Midbrain (tissue), 1 donor: ENCODE measurements around the gene GSE1.
A peak's percentile ranks its signal among the peaks of the same experiment; 100 is the strongest.

Source experiments
- DNase-seq: peaks from one replicate; lab custom pipeline; 2025; lab: John Stamatoyannopoulos, UW

The GSE1 gene

DNA sequence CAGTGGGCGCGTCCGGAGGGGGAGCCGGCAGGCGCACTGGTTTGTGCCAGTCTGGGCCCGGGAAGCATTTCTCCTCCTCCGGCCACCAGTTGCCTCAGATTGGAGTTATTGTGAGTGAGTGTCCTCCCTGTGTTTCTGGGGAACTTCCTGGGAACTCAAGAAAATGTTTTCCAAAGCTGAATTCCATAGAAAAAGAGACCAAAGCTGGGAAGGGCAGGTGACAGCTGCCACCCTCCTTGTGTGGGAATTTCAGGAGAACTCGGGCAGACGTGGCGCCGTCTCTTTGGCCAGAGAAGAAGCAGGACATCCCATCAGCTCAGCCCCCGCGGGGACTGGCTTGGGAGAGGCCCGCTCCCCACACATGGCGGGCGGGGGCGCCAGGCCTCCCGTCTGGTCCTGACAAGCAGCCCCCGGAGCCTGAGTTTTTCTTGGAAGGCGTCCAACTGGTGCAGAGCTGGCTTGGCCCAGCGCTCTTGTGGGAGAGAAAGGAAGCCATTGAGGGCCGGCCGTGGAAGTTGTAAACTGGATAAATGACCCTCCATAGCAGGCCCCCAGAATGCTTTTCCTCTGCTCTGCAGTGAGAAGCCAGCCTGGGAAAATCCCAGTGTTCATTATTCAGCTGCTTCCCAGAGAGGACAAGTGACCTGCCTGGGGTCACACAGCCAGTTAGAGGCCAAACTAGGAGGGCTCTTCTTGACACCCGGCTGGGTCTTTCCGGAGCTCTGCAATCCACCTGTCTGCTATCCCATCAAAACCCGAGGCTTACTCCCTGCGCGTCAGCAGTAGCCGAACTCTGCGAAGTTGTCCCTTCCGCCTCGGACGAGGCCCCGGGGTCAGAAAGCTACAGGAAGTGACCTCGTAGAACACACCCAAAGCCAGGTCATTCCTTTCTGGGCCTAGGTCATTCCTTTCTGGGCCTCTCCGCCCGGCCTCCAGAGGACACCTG lies 39.2 kb upstream of the GSE1 start:
- DNase-seq = peak; percentile 58

DNA sequence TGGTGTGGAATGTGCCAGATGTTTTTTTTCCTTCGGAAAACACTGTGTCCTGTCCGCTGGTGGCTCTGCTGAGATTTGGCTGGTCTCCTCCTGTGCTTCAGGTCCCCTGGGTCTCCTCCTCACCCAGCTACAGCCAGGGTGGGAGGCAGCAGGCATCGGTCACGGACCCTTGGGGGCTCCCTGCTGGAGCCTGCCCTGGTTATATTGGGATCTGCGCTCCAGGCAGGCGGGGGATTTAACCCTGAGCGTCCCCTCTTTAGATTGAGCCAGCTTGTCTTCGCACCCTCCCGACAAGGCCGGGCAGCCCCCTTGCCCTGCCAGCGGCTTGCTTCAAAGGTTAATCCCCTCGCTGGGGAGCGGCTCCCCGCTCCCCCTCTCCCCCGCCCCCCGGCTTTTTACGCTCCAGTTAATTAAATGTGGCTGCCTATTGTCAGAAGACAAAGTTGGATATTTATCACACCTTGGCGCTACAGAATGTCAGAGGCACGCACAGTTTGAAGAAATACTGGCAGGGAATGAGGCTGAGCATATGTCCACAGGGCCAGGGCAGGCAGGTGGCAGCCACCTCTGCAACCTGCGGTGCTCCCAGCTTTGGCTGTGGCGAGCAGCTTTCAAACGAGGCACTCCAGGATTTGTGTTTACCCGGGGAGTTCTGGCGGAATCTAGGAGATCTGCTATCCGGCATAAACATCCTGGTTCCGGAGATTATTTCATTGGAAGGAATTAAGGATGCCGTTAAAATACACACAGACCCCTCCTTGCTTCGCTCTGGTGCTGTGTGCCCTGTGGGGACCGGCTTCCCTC lies 38.2 kb upstream of the GSE1 start:
- no peak for DNase-seq

GRCh38 chr16:85575920-85576319 lies 37.2 kb upstream of the GSE1 start:
- no peak for DNase-seq

GRCh38 chr16:85576944-85577343 lies 36.2 kb upstream of the GSE1 start:
- DNase-seq = no peak

DNA sequence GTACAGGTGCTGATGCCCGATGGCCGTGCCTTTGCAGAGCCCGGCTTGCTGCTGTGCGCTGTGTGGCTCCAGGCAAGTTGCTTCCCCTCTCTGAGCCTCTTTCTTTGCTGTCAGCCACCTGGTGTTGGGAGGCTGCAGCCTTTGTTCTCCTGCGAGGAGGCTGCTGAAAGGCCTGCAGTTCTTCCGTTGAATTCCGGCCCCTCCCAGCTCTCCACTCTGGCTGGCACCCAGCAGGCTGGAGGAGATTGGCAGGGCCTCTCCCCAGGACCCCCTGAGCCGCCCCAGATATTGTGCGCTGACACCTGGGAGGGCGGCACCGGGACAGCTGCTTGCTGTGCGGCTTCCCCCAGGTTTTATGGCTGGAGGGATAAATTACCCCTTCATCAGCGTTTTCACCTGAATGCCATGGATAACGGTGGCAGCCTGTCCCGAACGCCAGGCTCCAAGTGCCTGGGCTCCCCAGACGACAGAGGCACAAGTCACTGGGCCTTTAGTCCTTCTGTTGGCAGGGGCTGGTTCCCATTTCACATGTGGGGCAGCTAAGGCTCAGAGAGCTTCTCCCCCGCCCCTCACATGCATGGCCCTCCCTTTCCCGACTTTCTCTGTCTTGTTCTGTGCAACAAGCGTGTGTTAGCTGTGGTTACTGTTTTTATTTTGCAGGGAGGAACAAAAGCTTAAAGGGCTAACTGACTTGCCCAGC lies 35.1 kb upstream of the GSE1 start:
- DNase-seq = no peak

- no peak for DNase-seq
These were observed 34.5 kb upstream of the GSE1 start for GRCh38 chr16:85578599-85578948.

DNA sequence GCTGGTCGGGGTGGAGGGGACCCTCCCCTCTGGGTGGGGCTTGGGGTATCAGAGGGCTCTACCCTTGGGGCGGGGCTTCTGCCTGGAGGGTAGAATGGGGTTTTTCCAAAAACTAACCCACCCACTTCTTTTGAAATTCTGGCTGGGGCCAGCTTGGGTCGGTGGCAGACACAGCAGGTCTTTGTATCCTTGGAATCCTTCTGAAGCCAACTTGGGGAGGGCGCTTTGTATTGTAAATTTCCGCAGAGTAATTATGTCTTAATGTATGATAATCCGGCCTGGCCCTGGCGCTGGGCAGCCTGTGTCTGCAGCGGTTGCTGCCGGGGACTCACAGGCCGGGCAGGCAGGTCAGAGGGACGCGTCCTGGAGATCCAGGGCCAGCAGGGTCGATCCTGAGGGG lies 33.9 kb upstream of the GSE1 start:
- no peak for DNase-seq

DNA sequence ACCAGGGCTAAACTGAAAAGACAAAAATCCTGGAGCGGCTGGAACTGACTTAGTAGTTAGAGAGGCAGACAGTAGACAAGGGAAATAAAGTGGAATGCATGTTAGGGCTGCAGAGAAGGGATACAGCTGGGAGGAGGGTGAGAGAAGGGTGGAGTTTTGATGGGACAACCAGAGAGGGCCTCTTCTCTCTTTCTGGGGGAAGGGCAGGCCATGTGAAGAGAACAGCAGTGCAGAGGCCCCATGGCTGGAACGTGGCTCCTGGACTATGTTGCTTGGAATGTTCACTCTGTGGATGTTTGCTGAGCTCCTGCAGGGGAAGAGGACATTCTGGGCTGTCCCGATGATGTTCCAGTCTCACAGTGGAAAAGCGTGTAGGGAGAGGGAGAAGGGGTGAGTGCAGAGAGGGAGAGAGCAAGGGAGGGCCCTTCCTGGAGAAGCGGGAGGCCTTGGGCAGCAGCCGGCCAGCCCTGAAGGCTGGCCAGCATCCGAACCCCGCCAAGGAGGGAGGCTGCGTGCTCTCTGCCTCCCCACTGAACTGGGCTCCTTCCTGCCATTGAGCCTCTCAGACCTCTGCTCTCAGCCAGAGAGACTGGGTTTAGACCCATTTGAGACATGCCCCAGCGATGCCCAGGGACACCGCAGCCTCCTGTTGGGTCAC lies 33.1 kb upstream of the GSE1 start:
- no peak for DNase-seq

DNA sequence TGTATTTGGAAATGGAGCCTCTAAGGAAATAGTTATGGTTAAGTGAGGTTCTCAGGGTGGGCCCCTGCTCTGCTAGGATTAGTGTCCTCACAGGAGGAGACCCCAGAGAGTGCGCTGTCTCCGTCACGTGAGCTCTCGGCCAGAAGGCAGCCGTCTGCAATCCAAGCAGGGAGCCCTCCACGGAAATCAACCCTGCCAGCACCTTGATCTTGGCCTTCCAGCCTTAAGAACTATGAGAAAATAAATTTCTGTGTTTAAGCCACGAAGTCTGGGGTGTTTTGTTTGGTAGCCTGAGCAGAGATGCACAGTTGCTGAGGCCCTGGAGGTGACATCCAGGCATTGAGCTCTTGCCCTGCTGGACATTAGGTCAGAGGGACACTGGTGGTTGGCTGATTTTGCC lies 32.4 kb upstream of the GSE1 start:
- DNase-seq = no peak

- DNase-seq = no peak
These were observed 30.7 kb upstream of the GSE1 start for GRCh38 chr16:85582229-85582991.

DNA sequence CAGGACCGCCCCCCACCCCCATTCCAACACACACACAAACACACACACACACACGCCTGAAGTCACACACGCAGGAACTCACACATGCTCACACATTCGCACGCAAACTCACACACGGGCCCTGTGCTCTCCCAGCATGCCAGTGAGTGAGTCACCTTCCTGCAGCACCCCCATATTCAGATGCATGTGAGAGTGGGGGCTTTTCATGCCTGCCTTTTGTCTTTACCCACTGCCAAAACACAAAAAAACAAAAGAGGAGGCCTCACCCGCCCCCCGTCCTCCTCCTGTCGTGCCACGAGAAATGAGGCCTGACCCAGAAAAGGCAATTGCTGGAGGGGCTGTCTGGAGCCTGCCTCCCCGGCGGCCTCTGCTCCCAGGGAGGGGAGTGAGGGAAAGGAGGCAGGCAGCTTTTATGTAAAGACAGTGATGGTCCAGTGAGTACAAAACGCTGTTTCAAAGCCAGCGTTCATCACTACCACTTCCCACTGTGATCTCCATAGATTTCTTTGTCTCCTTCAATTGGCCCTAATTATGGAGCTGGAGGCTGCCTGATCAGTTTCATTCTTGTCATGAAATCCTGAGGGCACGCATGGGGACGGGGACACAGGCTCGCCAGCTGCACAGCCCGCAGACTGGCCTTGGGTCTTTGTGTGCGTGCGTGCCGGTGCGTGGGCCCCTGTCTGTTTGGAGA lies 29.5 kb upstream of the GSE1 start:
- no peak for DNase-seq

- DNase-seq = no peak
These were observed 28.9 kb upstream of the GSE1 start for GRCh38 chr16:85584267-85584666.

- no peak for DNase-seq
These were observed 28.3 kb upstream of the GSE1 start for GRCh38 chr16:85584819-85585282.

DNA sequence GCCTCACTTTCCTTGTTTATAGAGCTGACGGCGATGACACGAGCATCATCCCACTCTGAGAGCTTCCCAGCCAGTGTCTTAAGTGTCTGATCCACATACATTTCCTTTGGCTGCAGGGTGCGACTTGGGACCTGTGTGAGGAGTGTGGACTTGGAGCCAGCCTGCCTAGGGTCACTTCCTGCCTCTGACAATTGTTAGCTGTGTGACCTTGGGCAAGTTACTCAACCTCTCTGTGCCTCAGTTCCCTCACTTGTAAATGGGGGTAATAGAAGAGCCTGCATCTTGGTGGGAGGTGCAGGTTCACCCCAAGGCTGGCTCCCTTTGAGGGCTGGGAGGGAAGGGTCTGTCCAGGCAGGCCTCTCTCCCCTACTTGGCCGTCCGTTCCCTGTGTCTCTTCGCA lies 27.4 kb upstream of the GSE1 start:
- DNase-seq = no peak

DNA sequence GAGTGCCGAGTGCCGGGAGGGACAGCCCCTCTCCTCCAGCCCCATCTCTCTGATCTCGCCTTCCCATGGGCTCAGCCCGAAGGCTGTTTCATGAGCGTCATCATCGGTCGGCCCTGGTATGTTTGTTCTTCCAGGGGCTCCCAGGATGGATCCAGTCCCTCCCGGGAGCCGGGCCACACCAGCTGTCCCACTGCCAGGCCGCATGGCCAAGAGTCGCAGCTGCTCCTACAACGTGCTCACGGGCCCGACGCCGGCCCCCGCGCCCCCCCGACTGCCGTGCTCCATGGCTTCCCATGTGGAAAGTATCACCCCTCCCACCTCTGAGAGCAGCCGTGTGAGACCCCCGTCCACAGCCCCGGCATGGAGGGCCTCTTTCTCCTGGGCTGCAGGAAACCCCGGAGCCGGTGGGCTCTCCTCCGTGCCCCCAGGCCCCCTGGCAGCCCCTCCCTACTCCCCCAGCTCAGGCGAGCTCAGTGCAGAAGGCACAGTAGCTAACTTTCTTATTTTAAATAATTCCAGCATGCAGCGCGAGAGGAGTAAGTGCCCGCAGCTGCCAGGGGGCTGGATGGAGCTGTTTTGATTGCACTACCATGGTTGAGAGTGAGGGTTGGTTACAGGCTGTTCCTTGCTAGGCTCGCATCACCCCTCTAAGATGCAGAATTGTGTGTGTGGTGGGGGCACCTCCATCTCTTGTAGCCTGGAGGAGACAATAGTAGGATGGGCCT lies 26.6 kb upstream of the GSE1 start:
- peak; percentile 48 for DNase-seq

GRCh38 chr16:85587762-85588556 lies 25.2 kb upstream of the GSE1 start:
- DNase-seq = no peak

GRCh38 chr16:85588562-85589503 lies 24.3 kb upstream of the GSE1 start:
- no peak for DNase-seq
